Breast epithelium (tissue), 4 donors: ENCODE data around the gene DDX49. TPM values are rescaled to one million over a fixed set of nuclear protein-coding genes. Genes with fewer than 3 reads are reported as not detected.

Experiments used
- DNase-seq, 2 donors: peaks; one replicate each; pipeline ENCODE4 v3.0.0-alpha.2; 2019; ENCODE audit warnings: low spot score in 2 of 2
- H3K27ac ChIP-seq, 2 donors: fragments of 200-600 bp; sonication (generic) in 1 of 2; one replicate each; pipeline ENCODE4 v1.5.1; 2016 to 2019; ENCODE audit warnings: mild to moderate bottlenecking in 1 of 2
- H3K27me3 ChIP-seq, 2 donors: fragments of 200-600 bp; sonication (generic) in 1 of 2; one replicate each; pipeline versions ENCODE4 v1.5.1 to v1.6.0; 2017 to 2019; ENCODE audit warnings: control low read depth in 1 of 2, mild to moderate bottlenecking in 1 of 2
- H3K36me3 ChIP-seq: fragments of 200-600 bp; one replicate; pipeline ENCODE4 v1.5.1; 2019
- H3K4me1 ChIP-seq, 2 donors: fragments of 200-600 bp; sonication (generic); one replicate each; pipeline ENCODE4 v1.5.1; 2016 to 2019; ENCODE audit warnings: control low read depth in 1 of 2
- H3K4me3 ChIP-seq, 3 donors: fragments of 200-600 bp; sonication (generic); 1 replicate in 2 of 3; 2 replicates in 1 of 3; pipeline ENCODE4 v1.5.1; 2016 to 2019; ENCODE audit warnings: mild to moderate bottlenecking in 3 of 3, moderate library complexity in 2 of 3
- H3K9me3 ChIP-seq, 2 donors: fragments of 200-600 bp; sonication (generic) in 1 of 2; one replicate each; pipeline ENCODE4 v1.5.1; 2016 to 2019; ENCODE audit warnings: control low read depth in 1 of 2
- CTCF ChIP-seq, 3 donors: fragments of 450-650 bp; IDR thresholded peaks; one replicate each; pipeline ENCODE4 v1.5.1; 2016 to 2017; ENCODE audit warnings: antibody characterized with exemption in 3 of 3, mild to moderate bottlenecking in 3 of 3, moderate library complexity in 3 of 3
- POLR2A ChIP-seq: fragments of 450-650 bp; IDR thresholded peaks from one replicate; pipeline ENCODE4 v1.6.1; 2016; ENCODE audit warnings: antibody characterized with exemption, mild to moderate bottlenecking, moderate library complexity
- POLR2AphosphoS5 ChIP-seq, 3 donors: sonication (generic); formaldehyde crosslinking; IDR thresholded peaks; one replicate each; pipeline ENCODE4 v1.6.1; 2017; ENCODE audit warnings: antibody characterized with exemption in 3 of 3
- intact Hi-C: fragments of 100-400 bp; cut with DNase I; formaldehyde crosslinking; loops from one replicate; pipeline ENCODE4 v1.15.1; 2023; ENCODE audit warnings: low total_unique reads
- total RNA-seq, 3 donors: library from RNA; depleted of rRNA; stranded (reverse); fragments of >200 nt; gene quantifications; one replicate each; pipeline ENCODE4 v1.1.0, GENCODE V29; 2016

DDX49 gene
- total RNA-seq, 3 donors from 2014 or later, result 34.1 to 44.9 (median 40.2) TPM

- H3K9me3 ChIP-seq, result no peaks in the 10 kb centered on the region
- peaks cover 0 to 4% of the 10 kb centered on the region in 2 donors for H3K4me1 ChIP-seq
- peak in 1 of 2 donors; percentile 56 for DNase-seq
- no peaks in the 10 kb centered on the region for H3K36me3 ChIP-seq
- no peaks in the 10 kb centered on the region for H3K27me3 ChIP-seq
- TF ChIP-seq POLR2AphosphoS5 (IDR thresholded peaks at IDR 0.05), result no peak
- no peak for TF ChIP-seq POLR2A
- TF ChIP-seq CTCF (IDR thresholded peaks at IDR 0.05), result no peak
- H3K27ac ChIP-seq, result peak overlapping the region; percentile 62 to 83
- peak overlapping the region; percentile 81 to 97 (median 82) for H3K4me3 ChIP-seq
- intact Hi-C loops, result no loop called here
Observed at GRCh38 chr19:18939922-18940768, 20.6 kb downstream of the DDX49 start.

DNA sequence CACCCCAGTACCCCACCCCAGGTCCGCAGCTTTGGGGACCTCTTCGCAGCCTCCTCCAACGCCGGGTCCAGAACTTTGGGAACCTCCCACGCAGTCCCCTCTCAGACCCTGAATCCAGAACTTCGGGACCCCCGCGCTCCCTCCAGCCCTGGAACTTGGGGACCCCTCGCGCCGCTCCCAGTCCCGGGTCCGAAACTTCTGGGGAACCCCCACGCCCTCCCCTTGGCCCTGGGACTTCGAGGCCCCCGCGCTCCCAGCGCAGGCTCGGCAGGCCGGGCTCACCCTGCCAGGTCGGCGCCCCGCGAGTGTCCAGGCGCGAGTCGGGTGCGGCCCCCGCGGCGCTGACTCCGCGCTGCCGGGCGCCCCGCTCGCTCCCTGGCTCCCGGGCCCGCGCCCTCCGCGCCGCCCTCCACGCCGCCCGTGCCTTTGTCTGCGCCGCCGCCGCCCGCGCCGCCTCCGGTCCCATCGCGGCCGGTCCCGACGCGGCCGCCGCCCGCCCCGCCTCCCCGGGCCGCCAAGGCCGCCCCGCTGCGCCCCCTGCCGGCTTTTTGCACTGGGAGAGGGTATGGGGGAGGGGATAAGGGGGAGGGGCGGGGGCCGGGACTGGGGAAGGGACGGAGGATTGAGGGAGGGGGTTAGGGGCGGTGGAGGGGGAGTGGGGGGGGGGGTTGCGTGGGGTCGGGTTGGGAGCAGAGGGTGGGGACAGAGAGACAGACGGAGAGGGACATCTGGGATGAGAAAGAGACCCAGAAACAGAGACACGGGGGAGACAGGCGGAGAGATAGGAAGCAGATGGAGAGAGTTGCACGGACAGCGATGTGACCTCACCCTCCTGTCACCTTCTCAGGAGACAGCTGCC is 21.5 kb downstream of the DDX49 start, which contains the start of gene HOMER3:
Gene HOMER3, minus strand, starts transcription at position 449 of the 859 bp plus-strand sequence. CDS start 2,235 bp downstream, outside the sequence.
- intact Hi-C loops, result no loop called here
- peak; percentile 55 to 78 for DNase-seq
- Histone ChIP-seq H3K27ac (peak within 1 kb of the TSS; percentile 62 to 83), H3K4me1 (peaks cover 0 to 4% of the 10 kb centered on the region in 2 donors), H3K4me3 (peak within 1 kb of the TSS; percentile 81 to 97 (median 82)), H3K9me3 (no peaks in the 10 kb centered on the region), H3K36me3 (no peaks in the 10 kb centered on the region), H3K27me3 (no peaks in the 10 kb centered on the region)
- TF ChIP-seq CTCF (IDR thresholded peaks at IDR 0.05) (peak in 1 of 3 donors; percentile 25), POLR2A (no peak)

- Histone ChIP-seq H3K4me1 (peaks cover 0 to 4% of the 10 kb centered on the region in 2 donors), H3K4me3 (peak overlapping the region; percentile 11 to 97 (median 81)), H3K9me3 (no peaks in the 10 kb centered on the region), H3K36me3 (no peaks in the 10 kb centered on the region), H3K27ac (peak overlapping the region; percentile 40 to 83), H3K27me3 (no peaks in the 10 kb centered on the region)
- intact Hi-C loops, result no loop called here
- no peak for DNase-seq
- TF ChIP-seq CTCF (IDR thresholded peaks at IDR 0.05) (no peak), POLR2A (no peak), POLR2AphosphoS5 (IDR thresholded peaks at IDR 0.05) (no peak)
Observed at GRCh38 chr19:18941628-18942354, 22.3 kb downstream of the DDX49 start.

DNA sequence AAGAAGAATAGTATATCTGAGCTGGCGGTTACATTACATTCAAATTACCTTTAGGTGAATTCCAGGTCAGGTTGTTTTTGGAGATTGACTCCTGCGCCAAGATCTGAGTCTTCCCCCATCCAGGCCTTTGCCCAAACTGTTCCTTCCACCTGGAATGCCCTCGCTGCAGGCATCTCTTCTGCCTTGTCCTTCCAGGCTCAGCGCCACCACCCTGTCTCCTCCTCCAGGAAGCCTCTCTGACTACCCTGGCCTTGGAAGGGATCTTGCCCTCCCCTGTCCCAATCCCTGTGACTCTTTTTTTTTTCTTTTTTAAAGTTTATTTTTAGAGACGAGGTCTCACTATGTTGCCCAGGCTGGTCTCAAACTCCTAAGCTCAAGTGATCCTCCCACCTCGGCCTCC is 23.2 kb downstream of the DDX49 start:
- TF ChIP-seq POLR2A (no peak), POLR2AphosphoS5 (IDR thresholded peaks at IDR 0.05) (no peak), CTCF (IDR thresholded peaks at IDR 0.05) (no peak)
- Histone ChIP-seq H3K4me1 (peaks cover 0 to 4% of the 10 kb centered on the region in 2 donors), H3K27ac (no peak overlapping the region), H3K36me3 (no peaks in the 10 kb centered on the region), H3K4me3 (no peak overlapping the region), H3K9me3 (no peaks in the 10 kb centered on the region), H3K27me3 (no peaks in the 10 kb centered on the region)
- intact Hi-C loops, result no loop called here
- no peak for DNase-seq
